Measurements from ENCODE around the gene ZNF692.

ZNF692 gene

DNA sequence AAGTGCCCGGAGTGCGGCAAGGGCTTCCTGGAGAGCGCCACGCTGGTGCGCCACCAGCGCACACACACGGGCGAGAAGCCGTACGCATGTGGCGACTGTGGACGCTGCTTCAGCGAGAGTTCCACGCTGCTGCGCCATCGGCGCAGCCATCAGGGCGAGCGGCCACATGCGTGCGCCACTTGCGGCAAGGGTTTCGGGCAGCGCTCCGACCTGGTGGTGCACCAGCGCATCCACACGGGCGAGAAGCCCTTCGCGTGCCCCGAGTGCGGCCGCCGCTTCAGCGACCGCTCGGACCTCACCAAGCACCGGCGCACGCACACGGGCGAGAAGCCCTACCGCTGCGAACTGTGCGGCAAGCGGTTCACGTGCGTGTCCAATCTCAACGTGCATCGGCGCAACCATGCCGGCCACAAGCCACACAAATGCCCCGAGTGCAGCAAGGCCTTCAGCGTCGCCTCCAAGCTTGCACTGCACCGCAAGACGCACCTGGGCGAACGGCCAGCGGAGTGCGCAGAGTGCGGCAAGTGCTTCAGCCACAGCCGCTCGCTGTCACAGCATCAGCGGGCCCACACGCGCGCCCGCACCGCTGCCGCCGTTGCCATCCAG is 10.8 kb downstream of the ZNF692 start:
- Histone ChIP-seq H3K4me3 (ENCODE audit: low read length) (no peak overlapping the region), H3K9me3 (ENCODE audit: control insufficient read depth, insufficient read depth, low read length) (no peaks in the 10 kb centered on the region), H4K20me1 (ENCODE audit: control insufficient read depth, insufficient read depth, low read depth, low read length) (no peaks in the 10 kb centered on the region), H3K27ac (ENCODE audit: low read depth, low read length) (no peak overlapping the region), H3K36me3 (ENCODE audit: control insufficient read depth, low read length) (peaks cover 86% of the 10 kb centered on the region), H3K9me2 (replicated peaks; ENCODE audit: control insufficient read depth, low read length) (no peaks in the 10 kb centered on the region), H3K27me3 (ENCODE audit: control insufficient read depth, low read length) (no peaks in the 10 kb centered on the region), H3K4me1 (ENCODE audit: control insufficient read depth, low read length) (peaks cover 10% of the 10 kb centered on the region), H3K79me2 (ENCODE audit: control insufficient read depth, low read length) (no peaks in the 10 kb centered on the region), H3F3A (ENCODE audit: control insufficient read depth, insufficient read depth) (peaks cover 4% of the 10 kb centered on the region; the same call in 1 of the 2 replicates), H3K4me2 (ENCODE audit: low read length) (no peak overlapping the region)
- TF ChIP-seq EZH2phosphoT487 (IDR thresholded peaks at IDR 0.05; ENCODE audit: borderline replicate concordance, low read length) = no peak
- no peak for TF ChIP-seq CTCF (IDR thresholded peaks at IDR 0.05; ENCODE audit: low read depth, low read length, poor library complexity, severe bottlenecking)

DNA sequence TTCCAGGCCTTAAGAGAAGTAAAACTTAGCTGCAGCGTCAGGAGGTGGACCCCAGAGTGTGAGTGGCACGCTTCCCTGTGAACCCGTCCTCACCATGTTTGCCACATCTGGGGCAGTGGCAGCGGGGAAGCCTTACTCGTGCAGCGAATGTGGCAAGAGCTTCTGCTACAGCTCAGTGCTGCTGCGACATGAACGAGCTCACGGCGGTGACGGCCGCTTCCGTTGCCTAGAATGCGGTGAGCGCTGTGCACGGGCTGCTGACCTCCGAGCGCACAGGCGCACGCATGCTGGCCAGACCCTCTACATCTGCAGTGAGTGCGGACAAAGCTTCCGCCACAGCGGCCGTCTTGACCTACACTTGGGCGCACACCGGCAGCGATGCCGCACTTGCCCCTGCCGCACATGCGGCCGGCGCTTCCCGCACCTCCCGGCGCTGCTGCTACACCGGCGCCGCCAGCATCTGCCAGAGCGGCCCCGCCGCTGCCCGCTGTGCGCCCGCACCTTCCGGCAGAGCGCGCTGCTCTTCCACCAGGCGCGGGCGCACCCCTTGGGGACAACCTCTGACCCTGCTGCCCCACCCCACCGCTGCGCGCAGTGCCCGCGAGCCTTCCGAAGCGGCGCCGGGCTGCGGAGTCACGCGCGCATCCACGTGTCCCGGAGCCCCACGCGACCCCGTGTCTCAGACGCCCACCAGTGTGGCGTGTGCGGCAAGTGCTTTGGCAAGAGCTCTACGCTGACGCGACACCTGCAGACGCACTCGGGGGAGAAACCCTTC is 11.5 kb downstream of the ZNF692 start:
- no peaks in the 10 kb centered on the region for H3K9me2 ChIP-seq (replicated peaks; ENCODE audit: control insufficient read depth, low read length)
- H3K4me3 ChIP-seq (ENCODE audit: low read length) = no peak overlapping the region
- peaks cover 2% of the 10 kb centered on the region for H3K79me2 ChIP-seq (ENCODE audit: control insufficient read depth, low read length)
- H3K4me2 ChIP-seq (ENCODE audit: low read length) = no peak overlapping the region
- peaks cover 4% of the 10 kb centered on the region; the same call in 1 of the 2 replicates for H3F3A ChIP-seq (ENCODE audit: control insufficient read depth, insufficient read depth)
- peaks cover 3% of the 10 kb centered on the region for H3K4me1 ChIP-seq (ENCODE audit: control insufficient read depth, low read length)
- no peaks in the 10 kb centered on the region for H3K27me3 ChIP-seq (ENCODE audit: control insufficient read depth, low read length)
- H3K9me3 ChIP-seq (ENCODE audit: control insufficient read depth, insufficient read depth, low read length) = no peaks in the 10 kb centered on the region
- H4K20me1 ChIP-seq (ENCODE audit: control insufficient read depth, insufficient read depth, low read depth, low read length) = no peaks in the 10 kb centered on the region
- no peak for TF ChIP-seq EZH2phosphoT487 (IDR thresholded peaks at IDR 0.05; ENCODE audit: borderline replicate concordance, low read length)
- no peak for TF ChIP-seq CTCF (IDR thresholded peaks at IDR 0.05; ENCODE audit: low read depth, low read length, poor library complexity, severe bottlenecking)
- no peak overlapping the region for H3K27ac ChIP-seq (ENCODE audit: low read depth, low read length)
- H3K36me3 ChIP-seq (ENCODE audit: control insufficient read depth, low read length) = peaks cover 81% of the 10 kb centered on the region

DNA sequence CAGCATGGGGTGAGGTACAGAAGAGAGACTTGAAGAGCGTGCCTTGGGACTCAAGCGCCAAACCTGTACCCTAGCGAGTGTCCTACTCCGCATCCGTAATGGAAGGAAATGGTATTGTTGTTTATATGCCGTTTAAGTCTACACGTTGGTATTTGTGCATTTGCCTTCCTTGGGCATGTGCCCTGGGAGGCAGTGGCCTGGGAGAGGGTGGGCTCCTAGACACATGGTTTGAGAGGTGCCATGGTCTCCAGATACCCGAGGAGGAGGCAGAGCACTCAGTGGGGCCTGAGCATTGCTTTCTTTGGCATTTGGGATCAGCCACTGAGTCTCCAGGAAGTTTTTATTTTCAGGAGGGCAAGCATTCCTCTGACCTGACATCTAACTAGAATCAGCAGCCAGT is 14.4 kb downstream of the ZNF692 start:
- Histone ChIP-seq H3K4me2 (ENCODE audit: low read length) (no peak overlapping the region), H3K79me2 (ENCODE audit: control insufficient read depth, low read length) (peaks cover 30% of the 10 kb centered on the region), H3K9me3 (ENCODE audit: control insufficient read depth, insufficient read depth, low read length) (no peaks in the 10 kb centered on the region), H3K27ac (ENCODE audit: low read depth, low read length) (no peak overlapping the region), H3K9me2 (replicated peaks; ENCODE audit: control insufficient read depth, low read length) (no peaks in the 10 kb centered on the region), H3K27me3 (ENCODE audit: control insufficient read depth, low read length) (no peaks in the 10 kb centered on the region), H3K4me3 (ENCODE audit: low read length) (no peak overlapping the region), H3K4me1 (ENCODE audit: control insufficient read depth, low read length) (peaks cover 5% of the 10 kb centered on the region), H3K36me3 (ENCODE audit: control insufficient read depth, low read length) (peaks cover 60% of the 10 kb centered on the region), H3F3A (ENCODE audit: control insufficient read depth, insufficient read depth) (peaks cover 4% of the 10 kb centered on the region; the same call in 1 of the 2 replicates), H4K20me1 (ENCODE audit: control insufficient read depth, insufficient read depth, low read depth, low read length) (peaks cover 4% of the 10 kb centered on the region; the same call in 1 of the 2 replicates)
- TF ChIP-seq EZH2phosphoT487 (IDR thresholded peaks at IDR 0.05; ENCODE audit: borderline replicate concordance, low read length) (no peak), CTCF (IDR thresholded peaks at IDR 0.05; ENCODE audit: low read depth, low read length, poor library complexity, severe bottlenecking) (no peak)

Data from DOHH2 (cell line).